NB4 (cell line): Measurements from ENCODE around the gene TMEM201.

Experiments
- DNase-seq: peaks from one replicate; pipeline ENCODE4 v3.0.0; 2010; ENCODE audit warnings: low read depth
- H3K4me3 ChIP-seq: one replicate; pipeline ENCODE4 v1.5.1; 2011; ENCODE audit warnings: mild to moderate bottlenecking, low read depth, low read length, moderate library complexity
- CTCF ChIP-seq: IDR thresholded peaks from one replicate; pipeline ENCODE4 v1.5.1; 2012; ENCODE audit warnings: low read depth, low read length
- MAX ChIP-seq: IDR thresholded peaks from 2 replicates; pipeline ENCODE4 v1.6.1; 2011; ENCODE audit warnings: low read depth, low read length
- MYC ChIP-seq: IDR thresholded peaks from 2 replicates; pipeline ENCODE4 v1.6.1; 2011; ENCODE audit warnings: low read depth, low read length
- POLR2A ChIP-seq: IDR thresholded peaks from 2 replicates; pipeline ENCODE4 v1.6.1; 2011; ENCODE audit warnings: mild to moderate bottlenecking; ENCODE audit not compliant: insufficient read length; ENCODE audit errors: extremely low read depth

Gene TMEM201

GRCh38 chr1:9605946-9606455 is 17.3 kb downstream of the TMEM201 start:
- TF ChIP-seq MYC (no peak), MAX (no peak), CTCF (no peak), POLR2A (no peak)
- no peak overlapping the region for H3K4me3 ChIP-seq

GRCh38 chr1:9606458-9606857 is 17.7 kb downstream of the TMEM201 start:
- no peak overlapping the region for H3K4me3 ChIP-seq
- TF ChIP-seq MYC (no peak), MAX (no peak), CTCF (no peak), POLR2A (no peak)
- no peak for DNase-seq

More at GRCh38 chr1:9605946-9606455, 17.3 kb downstream of the TMEM201 start:
- DNase-seq, result no peak

- TF ChIP-seq MAX (no peak), POLR2A (no peak), CTCF (no peak), MYC (no peak)
- no peak for DNase-seq
- H3K4me3 ChIP-seq, result no peak overlapping the region
Measured at GRCh38 chr1:9606948-9607347, 18.2 kb downstream of the TMEM201 start.

GRCh38 chr1:9607352-9607751 is 18.6 kb downstream of the TMEM201 start:
- DNase-seq, result no peak
- no peak for TF ChIP-seq MYC
- no peak for TF ChIP-seq POLR2A
- no peak for TF ChIP-seq MAX
- no peak for TF ChIP-seq CTCF
- H3K4me3 ChIP-seq, result no peak overlapping the region

- H3K4me3 ChIP-seq, result no peak overlapping the region
- DNase-seq, result no peak
- no peak for TF ChIP-seq MAX
- TF ChIP-seq MYC, result no peak
- no peak for TF ChIP-seq POLR2A
- TF ChIP-seq CTCF, result no peak
Measured at GRCh38 chr1:9609998-9610397, 21.3 kb downstream of the TMEM201 start.
